ENCODE results near the gene ASB1.

Gene ASB1

GRCh38 chr2:238498188-238498587 is 71.5 kb downstream of the ASB1 start:
- DNase-seq = no peak

DNA sequence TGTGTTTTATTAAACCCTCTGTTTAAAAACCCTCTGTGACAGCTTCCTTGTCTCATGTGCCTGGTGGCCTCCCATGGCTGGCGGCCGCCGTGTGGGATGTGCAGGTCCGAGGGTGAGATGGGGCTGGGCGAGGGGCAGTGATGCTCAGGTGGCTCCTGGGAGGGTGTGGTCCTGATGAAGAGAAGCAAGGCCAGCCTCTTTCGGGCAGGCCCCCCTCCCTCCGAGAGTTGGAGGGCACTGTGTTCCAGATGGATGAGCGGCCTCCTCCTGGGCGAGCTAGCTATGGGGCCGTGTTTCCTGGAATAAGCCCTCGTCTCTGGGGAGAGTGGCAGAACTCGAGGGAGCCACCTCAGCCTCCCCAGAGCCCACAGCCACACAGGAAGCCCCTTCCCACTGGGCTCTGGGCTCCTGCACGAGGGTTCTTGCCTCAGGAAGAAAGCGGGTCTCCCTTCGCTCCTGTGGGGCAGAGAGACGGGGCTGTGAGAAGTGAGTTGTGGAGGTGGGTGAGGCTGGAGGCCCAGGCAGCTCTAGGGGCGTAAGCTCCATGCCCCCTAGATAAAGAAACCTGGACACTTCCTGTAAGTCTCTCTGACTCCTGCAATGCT is 72.1 kb downstream of the ASB1 start:
- DNase-seq = no peak

- no peak for DNase-seq
Measured at GRCh38 chr2:238499731-238500580, 73.2 kb downstream of the ASB1 start.

DNA sequence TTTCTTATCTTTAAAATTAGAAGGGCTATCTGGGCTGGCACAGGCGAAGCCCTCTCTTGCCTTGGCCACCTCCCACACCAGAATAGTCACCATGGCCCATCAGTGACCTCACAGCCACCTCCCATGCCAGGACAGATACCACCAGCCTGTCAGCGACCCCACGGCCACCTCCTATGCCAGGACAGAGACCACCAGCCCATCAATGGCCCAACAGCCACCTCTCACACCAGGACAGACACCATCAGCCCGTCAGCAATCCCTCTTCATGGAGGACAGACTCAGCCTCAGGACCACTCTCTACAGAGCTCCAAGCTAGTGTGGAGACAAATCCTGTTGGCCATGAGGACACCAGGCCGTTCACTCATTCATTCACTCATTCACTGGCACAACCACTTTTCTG is 74.6 kb downstream of the ASB1 start:
- no peak for DNase-seq

Data from activated CD4-positive, alpha-beta T cell treated with anti-CD3 and anti-CD28 coated beads, Interleukin-2, amount 50 U/mL, for 48 hours (primary cell).